Parathyroid adenoma (tissue), 2 donors: ENCODE data around the gene ZBTB43.

ENCODE experiments used
- H2AFZ ChIP-seq: fragments of 300-600 bp; sonication (generic); one replicate; pipeline ENCODE4 v1.7.0; 2017; ENCODE audit warnings: antibody characterized with exemption, mild to moderate bottlenecking
- H3K27ac ChIP-seq: fragments of 300-600 bp; sonication (generic); one replicate; pipeline ENCODE4 v1.7.0; 2017
- H3K27me3 ChIP-seq: fragments of 300-600 bp; sonication (generic); one replicate; pipeline ENCODE4 v1.7.0; 2017; ENCODE audit warnings: low read length; ENCODE audit not compliant: control insufficient read depth, insufficient read depth
- H3K36me3 ChIP-seq: fragments of 300-600 bp; sonication (generic); one replicate; pipeline ENCODE4 v1.7.0; 2017; ENCODE audit warnings: low read length; ENCODE audit not compliant: control insufficient read depth, insufficient read depth
- H3K4me1 ChIP-seq: fragments of 300-600 bp; sonication (generic); one replicate; pipeline ENCODE4 v1.7.0; 2017; ENCODE audit warnings: control low read depth
- H3K4me2 ChIP-seq: fragments of 300-600 bp; sonication (generic); one replicate; pipeline ENCODE4 v1.7.0; 2017; ENCODE audit warnings: low read length
- H3K4me3 ChIP-seq: fragments of 300-600 bp; sonication (generic); one replicate; pipeline ENCODE4 v1.7.0; 2017; ENCODE audit warnings: low read depth, low read length
- H3K79me2 ChIP-seq: fragments of 300-600 bp; sonication (generic); one replicate; pipeline ENCODE4 v1.7.0; 2017; ENCODE audit warnings: control low read depth
- H3K9ac ChIP-seq: fragments of 300-600 bp; sonication (generic); one replicate; pipeline ENCODE4 v1.7.0; 2017; ENCODE audit warnings: mild to moderate bottlenecking
- H3K9me3 ChIP-seq: fragments of 300-600 bp; sonication (generic); one replicate; pipeline ENCODE4 v1.7.0; 2017; ENCODE audit warnings: low read length; ENCODE audit not compliant: control insufficient read depth
- CTCF ChIP-seq: fragments of 300-600 bp; sonication (generic); IDR thresholded peaks from one replicate; pipeline ENCODE4 v1.7.0; 2017; ENCODE audit warnings: antibody characterized with exemption, mild to moderate bottlenecking
- donor health status: primary hyperparathyroidism.

Gene ZBTB43

GRCh38 chr9:126854734-126855133 lies 49.9 kb downstream of the ZBTB43 start:
- TF ChIP-seq CTCF = no peak

GRCh38 chr9:126856326-126856877 lies 51.6 kb downstream of the ZBTB43 start:
- H3K79me2 ChIP-seq = no peaks in the 10 kb centered on the region
- H3K9me3 ChIP-seq = no peaks in the 10 kb centered on the region
- H3K9ac ChIP-seq = no peak overlapping the region
- H3K36me3 ChIP-seq = no peaks in the 10 kb centered on the region
- H3K4me2 ChIP-seq = no peak overlapping the region
- TF ChIP-seq CTCF = no peak
- no peaks in the 10 kb centered on the region for H3K27me3 ChIP-seq
- no peak overlapping the region for H3K27ac ChIP-seq
- no peak overlapping the region for H3K4me3 ChIP-seq
- no peaks in the 10 kb centered on the region for H3K4me1 ChIP-seq
- no peak overlapping the region for H2AFZ ChIP-seq

More at GRCh38 chr9:126854734-126855133, 49.9 kb downstream of the ZBTB43 start:
- H3K4me3 ChIP-seq = no peak overlapping the region
- no peaks in the 10 kb centered on the region for H3K4me1 ChIP-seq
- no peaks in the 10 kb centered on the region for H3K27me3 ChIP-seq
- no peak overlapping the region for H3K27ac ChIP-seq
- H3K9ac ChIP-seq = no peak overlapping the region
- H2AFZ ChIP-seq = no peak overlapping the region
- H3K36me3 ChIP-seq = no peaks in the 10 kb centered on the region
- H3K79me2 ChIP-seq = no peaks in the 10 kb centered on the region
- no peak overlapping the region for H3K4me2 ChIP-seq
- H3K9me3 ChIP-seq = no peaks in the 10 kb centered on the region

- Histone ChIP-seq H3K4me3 (no peak overlapping the region), H3K27me3 (no peaks in the 10 kb centered on the region), H3K36me3 (no peaks in the 10 kb centered on the region), H3K4me2 (no peak overlapping the region), H3K9ac (no peak overlapping the region), H2AFZ (no peak overlapping the region), H3K4me1 (no peaks in the 10 kb centered on the region), H3K27ac (no peak overlapping the region), H3K79me2 (no peaks in the 10 kb centered on the region), H3K9me3 (no peaks in the 10 kb centered on the region)
- TF ChIP-seq CTCF = no peak
Measured at GRCh38 chr9:126857261-126857960, 52.6 kb downstream of the ZBTB43 start.

- no peaks in the 10 kb centered on the region for H3K4me1 ChIP-seq
- no peak overlapping the region for H3K27ac ChIP-seq
- H3K27me3 ChIP-seq = no peaks in the 10 kb centered on the region
- no peak overlapping the region for H3K4me3 ChIP-seq
- H3K9me3 ChIP-seq = no peaks in the 10 kb centered on the region
- H2AFZ ChIP-seq = no peak overlapping the region
- no peak overlapping the region for H3K9ac ChIP-seq
- no peaks in the 10 kb centered on the region for H3K79me2 ChIP-seq
- no peak overlapping the region for H3K4me2 ChIP-seq
- no peak for TF ChIP-seq CTCF
- no peaks in the 10 kb centered on the region for H3K36me3 ChIP-seq
Measured at GRCh38 chr9:126859111-126859510, 54.3 kb downstream of the ZBTB43 start.
